Breast epithelium (tissue), 4 donors: ENCODE results near the gene UBE2J1. TPM values are rescaled to one million over a fixed set of nuclear protein-coding genes. Genes with fewer than 3 reads are reported as not detected.

Source experiments
- DNase-seq, 2 donors: peaks; one replicate each; pipeline ENCODE4 v3.0.0-alpha.2; 2019; ENCODE audit warnings: low spot score in 2 of 2
- H3K27ac ChIP-seq, 2 donors: fragments of 200-600 bp; sonication (generic) in 1 of 2; one replicate each; pipeline ENCODE4 v1.5.1; 2016 to 2019; ENCODE audit warnings: mild to moderate bottlenecking in 1 of 2
- H3K27me3 ChIP-seq, 2 donors: fragments of 200-600 bp; sonication (generic) in 1 of 2; one replicate each; pipeline versions ENCODE4 v1.5.1 to v1.6.0; 2017 to 2019; ENCODE audit warnings: control low read depth in 1 of 2, mild to moderate bottlenecking in 1 of 2
- H3K36me3 ChIP-seq: fragments of 200-600 bp; one replicate; pipeline ENCODE4 v1.5.1; 2019
- H3K4me1 ChIP-seq, 2 donors: fragments of 200-600 bp; sonication (generic); one replicate each; pipeline ENCODE4 v1.5.1; 2016 to 2019; ENCODE audit warnings: control low read depth in 1 of 2
- H3K4me3 ChIP-seq, 3 donors: fragments of 200-600 bp; sonication (generic); 1 replicate in 2 of 3; 2 replicates in 1 of 3; pipeline ENCODE4 v1.5.1; 2016 to 2019; ENCODE audit warnings: mild to moderate bottlenecking in 3 of 3, moderate library complexity in 2 of 3
- H3K9me3 ChIP-seq, 2 donors: fragments of 200-600 bp; sonication (generic) in 1 of 2; one replicate each; pipeline ENCODE4 v1.5.1; 2016 to 2019; ENCODE audit warnings: control low read depth in 1 of 2
- CTCF ChIP-seq, 3 donors: fragments of 450-650 bp; IDR thresholded peaks; one replicate each; pipeline ENCODE4 v1.5.1; 2016 to 2017; ENCODE audit warnings: antibody characterized with exemption in 3 of 3, mild to moderate bottlenecking in 3 of 3, moderate library complexity in 3 of 3
- POLR2A ChIP-seq: fragments of 450-650 bp; IDR thresholded peaks from one replicate; pipeline ENCODE4 v1.6.1; 2016; ENCODE audit warnings: antibody characterized with exemption, mild to moderate bottlenecking, moderate library complexity
- POLR2AphosphoS5 ChIP-seq, 3 donors: sonication (generic); formaldehyde crosslinking; IDR thresholded peaks; one replicate each; pipeline ENCODE4 v1.6.1; 2017; ENCODE audit warnings: antibody characterized with exemption in 3 of 3
- intact Hi-C: fragments of 100-400 bp; cut with DNase I; formaldehyde crosslinking; loops from one replicate; pipeline ENCODE4 v1.15.1; 2023; ENCODE audit warnings: low total_unique reads
- total RNA-seq, 3 donors: library from RNA; depleted of rRNA; stranded (reverse); fragments of >200 nt; gene quantifications; one replicate each; pipeline ENCODE4 v1.1.0, GENCODE V29; 2016

Gene UBE2J1
- total RNA-seq, 3 donors from 2014 or later, result 23.4 to 40.1 (median 34.4) TPM

- H3K27ac ChIP-seq, result no peak overlapping the region
- H3K4me1 ChIP-seq, result no peaks in the 10 kb centered on the region
- TF ChIP-seq POLR2AphosphoS5 (IDR thresholded peaks at IDR 0.05) (no peak), POLR2A (no peak), CTCF (IDR thresholded peaks at IDR 0.05) (no peak)
- H3K4me3 ChIP-seq, result no peak overlapping the region
- intact Hi-C loops, result no loop called here
- no peaks in the 10 kb centered on the region for H3K27me3 ChIP-seq
- no peak for DNase-seq
- no peaks in the 10 kb centered on the region for H3K9me3 ChIP-seq
- no peaks in the 10 kb centered on the region for H3K36me3 ChIP-seq
Measured at GRCh38 chr6:89364586-89364985, 12.1 kb upstream of the UBE2J1 start.

- no peak overlapping the region for H3K27ac ChIP-seq
- no peaks in the 10 kb centered on the region for H3K36me3 ChIP-seq
- no peaks in the 10 kb centered on the region for H3K27me3 ChIP-seq
- H3K9me3 ChIP-seq, result no peaks in the 10 kb centered on the region
- DNase-seq, result no peak
- no peak overlapping the region for H3K4me3 ChIP-seq
- intact Hi-C loops, result no loop called here
- TF ChIP-seq POLR2A, result no peak
- no peak for TF ChIP-seq CTCF (IDR thresholded peaks at IDR 0.05)
- TF ChIP-seq POLR2AphosphoS5 (IDR thresholded peaks at IDR 0.05), result no peak
- H3K4me1 ChIP-seq, result no peaks in the 10 kb centered on the region
Measured at GRCh38 chr6:89361171-89361570, 8.6 kb upstream of the UBE2J1 start.

- H3K27me3 ChIP-seq, result no peaks in the 10 kb centered on the region
- no peaks in the 10 kb centered on the region for H3K36me3 ChIP-seq
- H3K27ac ChIP-seq, result no peak overlapping the region
- no peak for TF ChIP-seq POLR2A
- TF ChIP-seq POLR2AphosphoS5 (IDR thresholded peaks at IDR 0.05), result no peak
- TF ChIP-seq CTCF (IDR thresholded peaks at IDR 0.05), result no peak
- H3K4me1 ChIP-seq, result no peaks in the 10 kb centered on the region
- no peak overlapping the region for H3K4me3 ChIP-seq
- H3K9me3 ChIP-seq, result no peaks in the 10 kb centered on the region
- no peak for DNase-seq
- intact Hi-C loops, result no loop called here
Measured at GRCh38 chr6:89360415-89360999, 8.0 kb upstream of the UBE2J1 start.

GRCh38 chr6:89359561-89359960, 7.0 kb upstream of the UBE2J1 start:
- no peaks in the 10 kb centered on the region for H3K36me3 ChIP-seq
- no peaks in the 10 kb centered on the region for H3K27me3 ChIP-seq
- intact Hi-C loops, result no loop called here
- no peak overlapping the region for H3K4me3 ChIP-seq
- no peak overlapping the region for H3K27ac ChIP-seq
- no peaks in the 10 kb centered on the region for H3K9me3 ChIP-seq
- no peaks in the 10 kb centered on the region for H3K4me1 ChIP-seq
- DNase-seq, result no peak
- TF ChIP-seq CTCF (IDR thresholded peaks at IDR 0.05) (no peak), POLR2AphosphoS5 (IDR thresholded peaks at IDR 0.05) (no peak), POLR2A (no peak)

- no peaks in the 10 kb centered on the region for H3K27me3 ChIP-seq
- no peak for DNase-seq
- intact Hi-C loops, result no loop called here
- no peaks in the 10 kb centered on the region for H3K36me3 ChIP-seq
- TF ChIP-seq CTCF (IDR thresholded peaks at IDR 0.05) (no peak), POLR2AphosphoS5 (IDR thresholded peaks at IDR 0.05) (no peak), POLR2A (no peak)
- no peak overlapping the region for H3K27ac ChIP-seq
- no peaks in the 10 kb centered on the region for H3K4me1 ChIP-seq
- H3K4me3 ChIP-seq, result peak overlapping the region in 2 of 3 donors; percentile 2 to 24
- no peaks in the 10 kb centered on the region for H3K9me3 ChIP-seq
Measured at GRCh38 chr6:89357390-89357789, 4.9 kb upstream of the UBE2J1 start.
